ENCODE data around the gene NSMCE1. TPM values are rescaled to one million over a fixed set of nuclear protein-coding genes. Genes with fewer than 3 reads are reported as not detected.

The NSMCE1 gene
- total and polyA plus RNA-seq, 2 of the 8 experiments (the other 6 are each of a cell fraction or from before 2014, with no cell fraction given): 8.1 to 16.6 TPM

GRCh38 chr16:27220527-27220926 lies 48.0 kb downstream of the NSMCE1 start:
- 97% methylated on average over 8 of the region's 8 CpGs; no CpG with 5 or more reads in 1 of the 2 experiments for WGBS, 2 experiments (ENCODE audit: extremely low coverage in 1 of 2, insufficient coverage in 1 of 2, insufficient read length in 1 of 2, insufficient replicate concordance in 2 of 2, low coverage in 1 of 2, low lambda C conversion rate in 2 of 2, missing lambda C conversion rate in 1 of 2)
- no peaks in the 10 kb centered on the region for H3K4me1 ChIP-seq (replicated peaks in 1 of 4; ENCODE audit: control insufficient read depth in 3 of 4, insufficient read depth in 4 of 4, low read length in 3 of 4)
- no peak overlapping the region for H3K4me3 ChIP-seq (ENCODE audit: extremely low read depth in 1 of 4, insufficient read depth in 2 of 4, low read depth in 3 of 4, low read length in 4 of 4)
- TF ChIP-seq NANOG (IDR thresholded peaks at IDR 0.05; ENCODE audit: insufficient read depth, low read depth, low read length, poor library complexity, severe bottlenecking): no peak
- TF ChIP-seq SP1 (IDR thresholded peaks at IDR 0.05; ENCODE audit: low read depth, low read length): no peak
- TF ChIP-seq RXRA (IDR thresholded peaks at IDR 0.05; ENCODE audit: insufficient read depth, low read depth, low read length): no peak
- TF ChIP-seq POU5F1 (IDR thresholded peaks at IDR 0.05; ENCODE audit: low read depth, low read length): no peak
- no peak for TF ChIP-seq GTF2F1 (IDR thresholded peaks at IDR 0.05; ENCODE audit: borderline replicate concordance, low read depth, low read length)
- no peak for TF ChIP-seq GABPA (IDR thresholded peaks at IDR 0.05; ENCODE audit: borderline replicate concordance, insufficient read depth, low read length)
- TF ChIP-seq PHF8 (conservative IDR thresholded peaks at IDR 0.05; ENCODE audit: low read depth, low read length): no peak
- TF ChIP-seq SP4 (IDR thresholded peaks at IDR 0.05; ENCODE audit: low read length): no peak
- no peak for TF ChIP-seq TBP (IDR thresholded peaks at IDR 0.05; ENCODE audit: low read depth, low read length)
- TF ChIP-seq EP300 (IDR thresholded peaks at IDR 0.05; ENCODE audit: borderline replicate concordance in 1 of 2, low read depth in 2 of 2, low read length in 2 of 2): no peak
- H3K9ac ChIP-seq (replicated peaks in 1 of 4; ENCODE audit: extremely low read depth in 1 of 4, low read depth in 3 of 4, low read length in 3 of 4): no peak overlapping the region
- ChIA-PET CTCF (ENCODE audit: partially characterized antibody) (interaction anchor here (1.0 to 3.2 kb wide), 3 partner anchors 12 to 147 kb away, joined by 3 to 17 read pairs (median 3); no protein-coding TSS in a partner anchor), POLR2A (ENCODE audit: partially characterized antibody) (interaction anchor here (1.1 to 2.4 kb wide), 3 partner anchors 17 to 101 kb away, joined by 3 to 11 read pairs (median 3); partner anchors contain the start of gene KDM8)
- no peak overlapping the region for H3K4me2 ChIP-seq (ENCODE audit: insufficient read depth in 1 of 2, low read depth in 2 of 2, low read length in 2 of 2)
- H3K79me2 ChIP-seq (ENCODE audit: control insufficient read depth in 1 of 2, insufficient read depth in 2 of 2, low read length in 2 of 2): no peaks in the 10 kb centered on the region
- no peak overlapping the region for H3K14ac ChIP-seq (ENCODE audit: insufficient read length)
- no peaks in the 10 kb centered on the region for H3K23me2 ChIP-seq (ENCODE audit: low read depth, low read length)
- no peak overlapping the region for H2BK5ac ChIP-seq (ENCODE audit: low read depth, low read length)
- no peaks in the 10 kb centered on the region for H3K9me3 ChIP-seq (ENCODE audit: insufficient read depth in 2 of 2, low read depth in 1 of 2, low read length in 1 of 2)
- no peak overlapping the region for H3K4ac ChIP-seq (replicated peaks; ENCODE audit: insufficient read length, low read depth, low read length)
- no peaks in the 10 kb centered on the region for H4K20me1 ChIP-seq (replicated peaks in 1 of 2; ENCODE audit: control insufficient read depth in 1 of 2, insufficient read depth in 2 of 2, low read length in 2 of 2)
- no peak overlapping the region for H2BK120ac ChIP-seq (replicated peaks; ENCODE audit: low read depth, low read length)
- H2BK20ac ChIP-seq (ENCODE audit: low read length): no peak overlapping the region
- H2BK15ac ChIP-seq (ENCODE audit: low read length): no peak overlapping the region
- H4K8ac ChIP-seq (ENCODE audit: extremely low read depth, insufficient read depth, low read length): no peak overlapping the region
- H3K56ac ChIP-seq (replicated peaks; ENCODE audit: insufficient read length, low read depth, low read length): no peak overlapping the region
- H3K36me3 ChIP-seq (ENCODE audit: control insufficient read depth in 2 of 4, insufficient read depth in 4 of 4, low read length in 3 of 4): no peaks in the 10 kb centered on the region
- no peak for FAIRE-seq
- H3K27me3 ChIP-seq (replicated peaks in 1 of 4; ENCODE audit: control insufficient read depth in 3 of 4, extremely low read depth in 1 of 4, insufficient read depth in 3 of 4, low read length in 3 of 4): no peaks in the 10 kb centered on the region
- H3K27ac ChIP-seq (ENCODE audit: low read depth, low read length): no peak overlapping the region
- H2BK12ac ChIP-seq (ENCODE audit: low read depth, low read length): no peak overlapping the region
- no peak overlapping the region for H4K91ac ChIP-seq (replicated peaks; ENCODE audit: insufficient read length, low read length)
- H2AFZ ChIP-seq (ENCODE audit: low read length): no peak overlapping the region
- 0 out of 2 replicates have a peak, but pooled peaks cover 3% of the 10 kb centered on the region for H3K79me1 ChIP-seq (ENCODE audit: low read depth, low read length)
- no peak for DNase-seq (ENCODE audit: low read depth in 1 of 2, low spot score in 2 of 2)
- H3K18ac ChIP-seq (ENCODE audit: extremely low read depth, low read length): no peak overlapping the region
- no peak overlapping the region for H2AK5ac ChIP-seq (ENCODE audit: low read depth, low read length)
- no peak overlapping the region for H3K23ac ChIP-seq (ENCODE audit: insufficient read length)
- H4K5ac ChIP-seq (ENCODE audit: insufficient read length, low read depth, low read length): no peak overlapping the region

All from H1 (cell line).